HG03457 (cell line): ENCODE measurements around the gene KCND2.
A peak's percentile ranks its signal among the peaks of the same experiment; 100 is the strongest.
"Not testable (repeated sequence)": the region's sequence is repeated elsewhere in the genome, so short reads cannot be mapped to it uniquely, and the experiment has no call there.

ENCODE experiments used
- ATAC-seq: cut with Tn5 transposase; IDR thresholded peaks from one replicate; pipeline ENCODE4 v1.9.1; 2021; ENCODE audit warnings: moderate number of reproducible peaks; ENCODE audit not compliant: unreplicated experiment

Gene KCND2

GRCh38 chr7:120733835-120734234, 460.9 kb downstream of the KCND2 start:
- no peak for ATAC-seq

GRCh38 chr7:120735791-120736190, 462.8 kb downstream of the KCND2 start:
- no peak for ATAC-seq

DNA sequence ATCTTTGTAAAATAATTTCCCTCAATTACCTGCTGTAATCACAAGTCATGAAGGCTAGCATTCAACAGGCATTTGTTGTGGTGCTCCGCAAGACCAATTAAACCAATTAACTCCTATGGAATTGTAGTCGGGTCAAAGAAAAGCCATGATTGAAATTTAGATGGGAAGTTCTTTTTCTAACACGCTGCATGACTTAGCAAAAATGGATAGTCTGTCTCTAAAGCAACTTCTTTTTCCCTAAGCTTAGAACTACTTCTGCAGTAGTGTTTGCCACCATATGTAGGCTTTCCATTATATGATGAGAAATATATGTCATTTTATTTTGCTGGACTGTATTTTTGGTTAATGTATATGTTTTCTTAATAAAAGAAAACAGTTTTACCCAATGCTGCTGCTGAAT, 465.8 kb downstream of the KCND2 start:
- no peak for ATAC-seq

- no peak for ATAC-seq
Measured at GRCh38 chr7:120740348-120740747, 467.4 kb downstream of the KCND2 start.

GRCh38 chr7:120741371-120742042, 468.5 kb downstream of the KCND2 start:
- no peak for ATAC-seq

- ATAC-seq = no peak
Measured at GRCh38 chr7:120742372-120742771, 469.4 kb downstream of the KCND2 start.

DNA sequence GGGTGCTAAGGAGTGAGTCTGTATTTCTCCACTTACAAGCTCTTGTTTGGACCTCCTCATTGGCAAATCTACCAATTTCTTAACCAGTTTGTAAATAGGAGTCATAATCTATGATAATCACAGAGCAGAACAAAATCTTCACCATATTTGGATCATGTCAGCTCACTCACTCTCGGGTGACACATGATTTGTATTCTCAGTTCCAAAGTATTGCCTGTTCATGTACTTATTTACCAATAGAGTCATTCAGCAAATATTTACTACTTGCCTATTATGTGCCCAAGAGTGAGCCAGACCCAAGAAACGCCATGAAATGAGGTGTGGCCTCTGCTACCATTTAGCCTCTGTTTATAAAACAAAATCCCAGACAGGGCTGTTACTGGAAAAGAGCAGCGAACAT, 470.2 kb downstream of the KCND2 start:
- no peak for ATAC-seq

DNA sequence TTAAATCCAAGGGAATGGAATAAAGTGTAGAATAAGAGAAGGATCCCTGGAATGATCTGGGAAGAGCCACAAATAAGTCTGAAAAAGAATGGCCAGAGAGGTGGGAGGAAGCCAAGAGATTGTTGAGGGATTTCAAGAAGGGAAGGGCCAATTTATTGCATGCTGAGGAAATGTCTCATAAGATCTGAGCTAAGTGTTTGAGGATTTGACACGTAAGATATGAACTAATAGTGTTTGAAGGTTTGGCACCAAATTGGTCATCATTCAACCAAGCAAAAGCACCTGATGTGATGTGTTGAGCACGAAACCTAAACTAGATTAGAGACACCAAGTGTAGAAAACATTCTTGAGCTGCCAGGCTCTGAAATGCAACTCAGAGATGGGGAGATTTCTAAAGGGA, 487.1 kb downstream of the KCND2 start:
- peak; percentile 65 for ATAC-seq

DNA sequence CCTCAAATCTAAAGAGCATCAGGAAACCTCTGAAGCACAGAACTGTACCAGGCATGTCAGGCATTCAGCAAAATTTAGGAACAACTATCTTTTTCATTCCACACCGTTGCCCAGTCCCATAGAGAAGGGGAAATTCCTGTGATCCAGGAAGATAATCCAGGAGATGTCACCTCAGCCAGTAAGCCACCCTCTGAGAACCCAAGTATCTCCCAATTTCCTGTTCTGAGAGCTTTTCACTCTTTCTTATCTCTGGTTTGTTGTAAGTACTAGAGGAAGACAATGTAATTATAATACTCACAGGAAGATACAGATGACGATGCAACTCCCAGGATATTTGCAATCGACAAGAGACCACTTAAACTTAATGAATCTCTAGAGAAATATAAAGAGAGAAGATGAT, 487.9 kb downstream of the KCND2 start:
- ATAC-seq = no peak

- ATAC-seq = no peak
Measured at GRCh38 chr7:120770206-120770605, 497.2 kb downstream of the KCND2 start.

DNA sequence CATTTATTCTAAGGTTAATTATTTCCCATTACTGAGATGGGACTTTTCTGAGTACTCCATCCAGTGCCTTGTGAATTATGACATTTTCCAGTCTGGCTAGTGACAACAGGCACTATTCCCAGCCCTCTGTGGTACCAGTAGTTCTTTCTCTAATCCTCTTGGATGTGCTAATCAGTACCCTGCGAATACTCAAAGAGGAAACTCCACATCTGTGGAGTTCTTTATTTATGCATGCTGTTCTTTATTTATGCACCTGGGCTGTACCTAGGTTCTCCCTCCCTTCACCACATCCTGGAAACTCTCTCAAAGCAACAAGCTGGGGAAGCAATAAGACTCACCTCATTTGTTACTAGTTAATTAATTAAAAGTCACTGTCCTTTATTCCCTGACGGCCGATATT, 501.5 kb downstream of the KCND2 start:
- ATAC-seq = no peak

- no peak for ATAC-seq
Measured at GRCh38 chr7:120775755-120776154, 502.8 kb downstream of the KCND2 start.

- ATAC-seq = not testable (repeated sequence)
Measured at GRCh38 chr7:120779078-120779477, 506.1 kb downstream of the KCND2 start.

DNA sequence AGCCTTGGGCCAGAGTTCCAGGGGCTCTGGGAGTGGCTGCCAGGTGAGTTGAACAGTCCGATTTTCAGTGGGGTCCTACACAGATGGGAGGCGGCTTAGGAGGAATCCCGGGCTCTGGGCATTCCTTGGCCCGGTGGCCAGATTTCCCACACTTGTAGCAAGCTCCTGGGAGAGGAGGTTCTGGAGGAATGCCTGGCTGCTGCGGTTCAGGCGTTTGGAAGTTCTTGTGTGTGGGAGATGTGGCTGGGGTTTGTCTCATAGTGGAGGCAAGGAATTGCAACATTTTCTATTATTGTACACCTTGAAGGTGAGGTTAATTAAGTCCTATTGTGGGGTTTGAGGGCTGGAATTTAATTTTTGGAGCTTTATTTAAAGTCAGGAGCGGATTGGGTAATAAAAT, 507.5 kb downstream of the KCND2 start:
- ATAC-seq = not testable (repeated sequence)

GRCh38 chr7:120780938-120781337, 508.0 kb downstream of the KCND2 start:
- ATAC-seq = no peak

- not testable (repeated sequence) for ATAC-seq
Measured at GRCh38 chr7:120781924-120782323, 508.9 kb downstream of the KCND2 start.

- ATAC-seq = no peak
Measured at GRCh38 chr7:120783273-120783672, 510.3 kb downstream of the KCND2 start.

DNA sequence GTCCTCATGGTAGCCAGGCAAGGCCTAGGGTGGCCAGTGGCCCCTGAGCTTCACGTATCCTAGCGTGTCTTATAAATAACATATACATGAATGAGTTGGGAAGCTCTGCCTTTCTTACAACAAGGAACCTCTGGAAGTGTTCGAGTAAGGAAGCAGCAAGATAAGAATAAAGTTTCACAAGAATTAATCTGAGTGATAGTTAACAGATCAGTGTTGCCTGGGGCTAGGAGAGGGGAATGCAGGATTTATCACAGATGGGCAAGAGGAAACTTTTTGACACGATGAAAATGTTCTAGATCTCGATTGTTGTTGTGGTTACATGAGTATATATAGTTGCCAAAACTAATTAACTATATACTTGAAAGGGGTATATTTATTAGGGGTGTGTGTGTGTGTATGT, 510.7 kb downstream of the KCND2 start:
- ATAC-seq = no peak

DNA sequence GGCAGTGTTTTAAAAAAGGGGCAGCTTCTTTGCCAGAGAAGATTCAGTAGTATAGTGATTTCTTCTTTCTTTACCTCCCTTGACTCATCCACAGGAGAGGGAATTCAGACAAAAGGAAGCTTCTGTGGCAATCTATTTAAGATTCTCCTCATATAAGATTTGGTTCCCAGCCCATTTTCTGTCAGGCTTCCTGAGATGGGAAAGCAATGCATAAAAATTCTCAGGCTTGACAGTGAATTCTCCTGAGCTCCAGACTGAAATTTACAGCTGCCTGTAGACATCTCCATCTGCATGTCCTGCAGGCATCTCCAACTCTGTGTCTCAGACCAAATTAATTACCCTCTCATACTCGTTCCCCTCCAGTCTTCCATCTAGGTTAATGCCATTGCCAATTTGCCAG, 512.1 kb downstream of the KCND2 start:
- no peak for ATAC-seq

DNA sequence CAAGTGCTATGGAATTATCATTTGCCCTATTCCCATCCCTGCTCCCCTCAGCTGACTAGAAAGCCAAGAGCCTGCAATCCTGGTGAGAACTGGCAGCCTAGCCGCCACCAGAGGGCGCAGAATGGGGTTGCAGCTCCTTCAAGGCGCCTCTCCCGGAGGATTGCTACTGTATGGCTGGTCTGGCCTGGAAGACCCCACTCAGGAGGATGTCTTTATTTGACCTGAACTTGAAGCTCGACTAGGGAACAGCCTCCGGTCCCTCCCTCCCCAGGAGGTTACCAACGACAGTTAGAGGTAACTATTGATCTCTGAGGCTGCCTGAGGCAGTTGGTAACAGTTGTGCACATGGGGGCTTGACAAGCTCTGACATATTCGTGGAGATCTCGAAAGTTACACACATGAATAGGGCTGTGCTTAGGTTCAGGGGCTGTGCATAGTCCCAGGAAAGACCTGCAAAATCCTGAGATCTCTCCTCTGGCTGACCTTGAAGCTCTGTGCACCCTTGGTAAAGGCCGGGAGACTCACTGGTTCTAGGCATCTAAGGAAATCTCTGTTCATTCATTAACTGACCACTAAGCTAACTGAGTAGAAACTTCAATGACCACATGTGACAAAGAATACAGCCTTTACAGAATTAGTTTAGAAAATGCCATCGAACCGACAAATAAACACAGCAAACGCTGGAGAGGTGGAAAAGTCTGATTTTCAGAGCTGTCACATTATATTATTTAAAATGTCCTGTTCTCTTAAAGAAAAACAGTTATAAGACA, 519.3 kb downstream of the KCND2 start:
- peak; percentile 98 for ATAC-seq

DNA sequence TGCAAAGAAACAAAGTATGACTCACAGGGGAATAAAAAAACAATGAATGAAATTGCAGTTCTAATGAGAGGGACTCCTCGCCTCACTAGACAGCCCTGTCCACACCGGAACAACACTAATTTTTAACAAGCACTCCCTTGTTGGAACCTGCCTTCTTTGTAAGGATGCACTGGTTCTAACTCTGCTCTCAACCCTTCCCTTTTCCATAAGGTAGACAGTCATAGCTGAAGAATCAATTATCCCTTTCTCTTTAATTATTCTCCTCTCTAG, 519.8 kb downstream of the KCND2 start:
- ATAC-seq = no peak

- no peak for ATAC-seq
Measured at GRCh38 chr7:120793213-120793936, 520.4 kb downstream of the KCND2 start.
